ENCODE data around the gene RSRC1. TPM values are rescaled to one million over a fixed set of nuclear protein-coding genes. Genes with fewer than 3 reads are reported as not detected.

RSRC1 gene
- total RNA-seq, 1 donor from 2014 or later: 80.5 TPM

GRCh38 chr3:158097593-158098308 is 12.1 kb upstream of the RSRC1 start:
- Histone ChIP-seq H3K4me2 (peak overlapping the region; percentile 92), H2AFZ (replicated peaks) (peak overlapping the region; percentile 95), H3K27me3 (peaks cover 100% of the 10 kb centered on the region), H3K9ac (no peak overlapping the region), H3K79me2 (ENCODE audit: low read depth) (no peaks in the 10 kb centered on the region), H3F3A (ENCODE audit: low read depth) (peaks cover 16% of the 10 kb centered on the region), H3K4me1 (peaks cover 5% of the 10 kb centered on the region), H3K9me3 (ENCODE audit: low read depth) (no peaks in the 10 kb centered on the region), H3K4me3 (peak overlapping the region; percentile 58), H4K20me1 (ENCODE audit: low read depth) (peaks cover 84% of the 10 kb centered on the region), H3K27ac (no peak overlapping the region), H3K36me3 (no peaks in the 10 kb centered on the region)
- H3K36me3 Mint-ChIP-seq: no peaks in the 10 kb centered on the region
- H3K27me3 Mint-ChIP-seq (ENCODE audit: insufficient read depth, low read depth): peaks cover 94% of the 10 kb centered on the region
- TF ChIP-seq, protein P1, sequence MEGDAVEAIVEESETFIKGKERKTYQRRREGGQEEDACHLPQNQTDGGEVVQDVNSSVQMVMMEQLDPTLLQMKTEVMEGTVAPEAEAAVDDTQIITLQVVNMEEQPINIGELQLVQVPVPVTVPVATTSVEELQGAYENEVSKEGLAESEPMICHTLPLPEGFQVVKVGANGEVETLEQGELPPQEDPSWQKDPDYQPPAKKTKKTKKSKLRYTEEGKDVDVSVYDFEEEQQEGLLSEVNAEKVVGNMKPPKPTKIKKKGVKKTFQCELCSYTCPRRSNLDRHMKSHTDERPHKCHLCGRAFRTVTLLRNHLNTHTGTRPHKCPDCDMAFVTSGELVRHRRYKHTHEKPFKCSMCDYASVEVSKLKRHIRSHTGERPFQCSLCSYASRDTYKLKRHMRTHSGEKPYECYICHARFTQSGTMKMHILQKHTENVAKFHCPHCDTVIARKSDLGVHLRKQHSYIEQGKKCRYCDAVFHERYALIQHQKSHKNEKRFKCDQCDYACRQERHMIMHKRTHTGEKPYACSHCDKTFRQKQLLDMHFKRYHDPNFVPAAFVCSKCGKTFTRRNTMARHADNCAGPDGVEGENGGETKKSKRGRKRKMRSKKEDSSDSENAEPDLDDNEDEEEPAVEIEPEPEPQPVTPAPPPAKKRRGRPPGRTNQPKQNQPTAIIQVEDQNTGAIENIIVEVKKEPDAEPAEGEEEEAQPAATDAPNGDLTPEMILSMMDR (IDR thresholded peaks at IDR 0.05): no peak
- TF ChIP-seq EZH2phosphoT487 (IDR thresholded peaks at IDR 0.05) (peak; percentile 72), EZH2 (IDR thresholded peaks at IDR 0.05) (peak; percentile 90)
- peaks cover 15% of the 10 kb centered on the region for H3K4me1 Mint-ChIP-seq
- H3K4me3 Mint-ChIP-seq: peak overlapping the region; percentile 92
- no peaks in the 10 kb centered on the region for H3K9me3 Mint-ChIP-seq
- no peak overlapping the region for H3K27ac Mint-ChIP-seq
- peak; percentile 96 for DNase-seq (ENCODE audit: low spot score)

GRCh38 chr3:158098309-158098639 is 11.6 kb upstream of the RSRC1 start:
- Histone ChIP-seq H3K9ac (no peak overlapping the region), H3K27me3 (peaks cover 100% of the 10 kb centered on the region), H3K4me3 (peak overlapping the region; percentile 58), H2AFZ (replicated peaks) (no peak overlapping the region), H3K27ac (no peak overlapping the region), H3K36me3 (no peaks in the 10 kb centered on the region), H3F3A (ENCODE audit: low read depth) (peaks cover 16% of the 10 kb centered on the region), H4K20me1 (ENCODE audit: low read depth) (peaks cover 89% of the 10 kb centered on the region), H3K9me3 (ENCODE audit: low read depth) (no peaks in the 10 kb centered on the region), H3K4me2 (peak overlapping the region; percentile 92), H3K79me2 (ENCODE audit: low read depth) (no peaks in the 10 kb centered on the region), H3K4me1 (peaks cover 5% of the 10 kb centered on the region)
- TF ChIP-seq EZH2 (IDR thresholded peaks at IDR 0.05) (no peak), EZH2phosphoT487 (IDR thresholded peaks at IDR 0.05) (no peak)
- TF ChIP-seq, protein P1 (IDR thresholded peaks at IDR 0.05): no peak
- DNase-seq (ENCODE audit: low spot score): no peak
- no peaks in the 10 kb centered on the region for H3K9me3 Mint-ChIP-seq
- peak overlapping the region; percentile 92 for H3K4me3 Mint-ChIP-seq
- peaks cover 98% of the 10 kb centered on the region for H3K27me3 Mint-ChIP-seq (ENCODE audit: insufficient read depth, low read depth)
- no peaks in the 10 kb centered on the region for H3K36me3 Mint-ChIP-seq
- H3K4me1 Mint-ChIP-seq: peaks cover 20% of the 10 kb centered on the region
- no peak overlapping the region for H3K27ac Mint-ChIP-seq

GRCh38 chr3:158098834-158099424 is 11.0 kb upstream of the RSRC1 start:
- Histone ChIP-seq H3K9ac (no peak overlapping the region), H3K9me3 (ENCODE audit: low read depth) (no peaks in the 10 kb centered on the region), H3K27ac (no peak overlapping the region), H4K20me1 (ENCODE audit: low read depth) (peaks cover 90% of the 10 kb centered on the region), H3K27me3 (peaks cover 100% of the 10 kb centered on the region), H3K4me1 (peaks cover 5% of the 10 kb centered on the region), H2AFZ (replicated peaks) (no peak overlapping the region), H3K4me3 (no peak overlapping the region), H3K79me2 (ENCODE audit: low read depth) (no peaks in the 10 kb centered on the region), H3K36me3 (no peaks in the 10 kb centered on the region), H3K4me2 (no peak overlapping the region), H3F3A (ENCODE audit: low read depth) (peaks cover 16% of the 10 kb centered on the region)
- no peaks in the 10 kb centered on the region for H3K9me3 Mint-ChIP-seq
- no peak overlapping the region for H3K27ac Mint-ChIP-seq
- H3K27me3 Mint-ChIP-seq (ENCODE audit: insufficient read depth, low read depth): peaks cover 98% of the 10 kb centered on the region
- TF ChIP-seq, protein P1 (IDR thresholded peaks at IDR 0.05): no peak
- no peak for TF ChIP-seq EZH2phosphoT487 (IDR thresholded peaks at IDR 0.05)
- TF ChIP-seq EZH2 (IDR thresholded peaks at IDR 0.05): no peak
- H3K36me3 Mint-ChIP-seq: no peaks in the 10 kb centered on the region
- peaks cover 24% of the 10 kb centered on the region for H3K4me1 Mint-ChIP-seq
- peak; percentile 29 for DNase-seq (ENCODE audit: low spot score)
- H3K4me3 Mint-ChIP-seq: peak overlapping the region; percentile 57

Measured in neural progenitor cell (in vitro differentiated cells).